Colon (tissue), 2 donors: ENCODE results near the gene PPP1R15B.

Experiments used
- FAIRE-seq: peaks from 2 replicates; lab custom pipeline; 2012; peaks lifted over from hg19 to GRCh38; lab: Jason Lieb, UNC
- donor health status: control.
- donor health status: control.

Gene PPP1R15B

DNA sequence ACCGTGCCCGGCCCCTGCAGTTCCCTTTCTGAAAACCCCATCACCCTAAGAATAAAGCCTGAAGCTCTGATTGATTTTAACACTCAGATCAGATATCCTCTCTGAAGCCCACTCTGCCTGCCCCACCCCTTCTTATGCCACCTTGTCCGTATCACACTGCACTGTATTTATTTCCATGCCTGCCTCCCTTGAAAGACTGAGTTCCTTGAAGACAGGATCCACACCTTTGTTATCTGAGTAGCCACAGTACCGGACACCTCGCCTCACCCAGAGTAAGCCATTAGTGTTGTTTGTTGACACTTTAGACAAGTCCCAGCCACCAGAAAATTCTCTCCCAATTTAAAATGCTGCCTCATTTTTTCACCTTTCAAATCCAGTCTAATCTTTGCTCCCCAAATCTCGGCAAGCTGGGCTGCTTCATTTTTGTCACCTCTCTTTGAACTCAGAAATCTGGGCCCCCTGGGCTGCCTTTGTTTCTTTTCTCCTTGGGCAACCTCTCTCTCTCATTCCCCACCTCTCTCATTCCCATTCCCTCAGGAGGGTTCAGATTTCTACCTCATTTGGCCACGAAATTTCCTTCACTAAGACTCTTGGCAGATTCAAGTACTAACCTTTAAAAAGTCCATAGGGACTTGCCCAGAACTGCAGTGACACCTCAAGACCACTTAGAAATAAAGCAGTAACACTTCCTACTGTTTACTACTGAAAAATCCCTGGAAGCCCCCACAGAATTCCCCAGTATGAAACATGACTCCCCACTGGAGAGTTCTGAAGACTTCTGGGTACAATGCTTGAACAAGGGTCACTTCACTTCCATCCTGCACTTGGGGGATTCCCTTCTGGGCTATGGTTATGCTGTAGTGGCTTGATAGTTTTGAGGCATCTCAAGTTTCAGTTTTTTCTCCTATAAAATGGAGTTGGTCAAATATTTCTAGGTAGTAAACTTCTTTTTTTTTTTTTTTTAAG, 8.7 kb upstream of the PPP1R15B start:
- FAIRE-seq, result no peak

DNA sequence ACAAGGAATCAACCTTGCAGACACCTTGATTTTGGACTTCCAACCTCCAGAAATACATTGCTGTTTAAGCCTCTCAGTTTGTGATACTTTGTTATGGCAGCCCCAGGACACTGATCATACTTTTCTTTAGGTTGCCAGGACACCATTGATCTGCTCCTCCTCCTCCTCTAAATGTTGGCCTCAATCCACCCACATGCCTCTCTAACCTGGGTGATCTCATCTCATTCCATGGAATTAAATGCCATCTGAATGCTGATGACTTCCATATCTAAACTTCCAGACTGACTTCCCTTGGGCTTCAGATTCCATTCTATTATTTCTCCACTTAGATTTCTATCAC, 7.4 kb upstream of the PPP1R15B start:
- FAIRE-seq, result no peak

DNA sequence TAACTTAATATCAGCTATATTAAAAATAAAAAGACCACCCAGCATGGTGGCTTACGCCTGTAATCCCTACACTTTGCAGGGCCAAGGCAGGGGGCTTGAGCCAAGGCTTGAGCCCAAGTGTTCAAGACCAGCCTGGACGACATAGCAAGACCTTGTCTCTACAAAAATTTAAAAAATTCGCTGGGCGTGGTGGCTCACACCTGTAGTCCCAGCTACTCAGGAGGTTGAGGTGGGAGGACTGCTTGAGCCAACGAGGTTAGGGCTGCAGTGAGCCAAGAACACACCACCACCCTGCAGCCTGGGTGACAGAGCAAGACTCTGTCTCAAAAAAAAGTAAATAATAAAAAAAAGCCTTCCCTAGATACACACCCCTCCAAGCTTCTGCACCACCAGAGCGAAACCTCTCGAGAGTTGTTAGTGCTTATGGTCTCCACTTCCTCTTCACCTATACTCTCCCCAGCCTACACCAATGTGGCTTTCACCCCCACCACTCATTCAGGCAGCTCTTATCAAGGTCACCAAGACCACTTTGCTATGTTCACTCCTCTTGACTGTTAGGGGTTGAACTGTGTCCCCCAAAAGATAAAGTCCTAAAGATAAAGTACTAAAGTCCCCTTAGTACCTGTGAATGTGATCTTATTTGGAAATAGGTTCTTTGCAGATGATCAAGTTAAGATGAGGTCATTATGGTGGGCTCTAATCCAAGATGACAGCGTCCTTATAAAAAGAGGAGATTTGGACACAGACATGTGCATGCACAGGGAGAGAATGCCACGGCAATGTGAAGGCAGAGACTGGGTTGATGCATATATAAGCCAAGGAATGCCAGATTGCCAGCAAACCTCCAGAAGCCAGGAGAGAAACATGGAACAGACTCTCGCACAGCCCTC, 6.8 kb upstream of the PPP1R15B start:
- FAIRE-seq, result no peak

DNA sequence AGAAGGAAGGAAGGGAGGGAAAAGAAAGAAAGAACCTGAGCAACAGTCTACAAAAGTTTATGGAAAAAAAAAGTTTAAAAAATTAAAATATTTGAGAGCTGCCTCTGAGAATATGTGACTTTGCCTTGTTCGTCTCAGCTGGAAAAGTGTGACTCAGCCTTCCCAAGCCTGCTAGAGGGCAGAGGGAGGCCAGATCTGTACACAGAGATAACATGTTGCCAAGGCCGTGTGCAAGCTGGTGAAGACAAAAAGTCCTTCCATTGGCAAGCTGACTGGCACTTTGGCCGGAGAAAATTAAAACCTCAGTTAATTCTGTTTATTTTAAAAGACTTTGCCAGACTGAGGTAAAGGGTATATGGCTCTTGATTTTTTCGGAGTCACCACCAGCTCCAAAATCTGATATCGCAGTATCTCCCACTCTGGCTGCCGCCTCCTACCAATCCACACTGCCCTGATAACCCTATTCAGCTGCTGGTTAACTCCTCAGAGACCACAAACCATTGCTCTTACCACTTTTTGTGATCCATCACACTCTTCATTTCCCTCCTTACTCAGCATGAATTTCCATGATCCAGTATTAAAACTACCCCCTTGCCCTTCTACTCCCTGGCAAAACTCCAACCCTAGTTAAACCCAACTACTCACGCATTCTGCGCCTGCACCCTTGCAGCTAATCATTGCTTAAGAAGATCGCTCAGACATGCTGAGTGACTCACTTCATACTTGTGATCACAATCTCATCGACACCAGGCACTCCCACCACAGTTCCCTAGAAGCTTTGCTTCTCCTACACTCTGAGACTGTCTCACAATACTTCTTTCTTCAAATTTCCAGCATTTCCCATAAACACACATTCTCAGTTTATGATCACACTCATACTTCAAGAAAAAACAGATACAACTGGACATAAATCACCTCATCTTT, 5.7 kb upstream of the PPP1R15B start:
- no peak for FAIRE-seq

DNA sequence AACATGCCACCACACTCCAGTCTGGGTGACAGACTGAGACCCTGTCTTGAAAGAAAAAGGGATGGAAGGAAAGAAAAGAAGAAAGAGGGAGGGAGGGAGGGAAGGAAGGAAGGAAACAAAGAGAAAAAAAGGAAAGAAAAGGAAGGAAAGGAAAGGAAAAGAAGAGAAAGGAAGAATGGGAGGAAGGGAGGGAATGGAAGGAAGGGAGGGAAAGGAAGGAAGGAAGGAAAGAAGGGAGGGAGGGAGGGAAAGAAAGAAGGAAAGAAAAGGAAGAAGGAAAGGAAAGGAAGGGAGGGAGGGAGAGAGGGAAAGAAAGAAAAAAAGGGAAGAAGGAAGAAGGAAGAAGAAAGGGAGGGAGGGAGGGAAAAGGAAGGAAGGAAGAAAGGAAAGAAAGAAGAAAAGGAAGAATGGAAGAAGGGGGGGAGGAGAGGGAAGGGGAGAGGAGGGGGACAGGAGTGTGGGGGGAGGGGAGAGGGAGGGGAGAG, 5.0 kb upstream of the PPP1R15B start:
- FAIRE-seq, result no peak

DNA sequence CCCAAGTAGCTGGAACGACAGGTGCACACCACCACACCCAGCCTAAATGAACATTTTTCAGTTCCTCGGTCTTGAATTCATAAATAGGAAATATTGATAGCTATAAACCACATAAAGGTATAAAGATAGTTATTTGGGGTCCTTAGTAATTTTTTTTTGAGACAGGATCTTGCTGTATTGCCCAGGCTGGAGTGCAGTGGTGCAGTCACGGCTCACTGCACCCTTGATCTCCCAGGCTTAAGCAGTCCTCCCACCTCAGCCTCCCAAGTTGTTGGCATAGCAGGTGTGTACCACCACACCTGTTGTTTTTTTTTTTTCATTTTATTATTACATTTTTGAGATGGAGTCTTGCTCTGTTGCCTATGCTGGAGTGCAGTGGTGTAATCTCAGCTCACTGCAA, 3.7 kb upstream of the PPP1R15B start:
- FAIRE-seq, result no peak

DNA sequence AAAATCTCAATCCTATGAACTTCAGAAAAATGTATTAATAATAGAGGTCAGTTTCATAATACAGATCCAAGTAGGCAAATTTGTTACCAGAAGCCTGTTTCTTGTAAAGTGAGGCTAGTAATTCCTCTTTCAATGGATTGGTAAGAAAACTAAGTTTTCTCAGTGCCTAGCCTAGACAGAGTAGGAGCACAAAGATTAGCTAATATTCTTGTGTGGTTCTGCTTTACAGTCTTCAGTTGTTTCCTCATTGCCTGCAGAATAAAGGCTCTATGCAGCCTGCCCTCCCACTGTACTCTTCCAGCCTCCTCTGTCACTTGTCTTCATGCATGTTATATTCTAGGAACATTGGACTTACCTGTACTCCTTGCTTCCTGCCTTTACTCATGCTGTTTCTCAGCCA, 2.4 kb upstream of the PPP1R15B start:
- no peak for FAIRE-seq

DNA sequence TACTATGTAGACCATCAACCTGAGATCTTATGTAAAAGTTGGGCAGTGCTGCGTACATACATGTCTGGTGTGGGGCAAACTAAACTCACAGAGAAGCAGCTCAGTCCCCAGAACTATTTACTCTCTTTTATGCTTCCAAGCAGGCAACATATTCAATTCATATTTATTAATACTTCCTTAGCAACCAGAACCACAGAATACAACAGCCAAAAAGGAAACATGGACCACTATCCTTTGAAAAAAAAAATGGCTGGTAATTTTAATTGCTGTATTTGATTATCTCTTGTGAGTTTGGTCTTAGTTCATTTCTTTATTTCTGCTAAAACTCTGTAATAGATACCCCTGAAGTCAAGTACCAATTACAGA, 1.5 kb upstream of the PPP1R15B start:
- no peak for FAIRE-seq

DNA sequence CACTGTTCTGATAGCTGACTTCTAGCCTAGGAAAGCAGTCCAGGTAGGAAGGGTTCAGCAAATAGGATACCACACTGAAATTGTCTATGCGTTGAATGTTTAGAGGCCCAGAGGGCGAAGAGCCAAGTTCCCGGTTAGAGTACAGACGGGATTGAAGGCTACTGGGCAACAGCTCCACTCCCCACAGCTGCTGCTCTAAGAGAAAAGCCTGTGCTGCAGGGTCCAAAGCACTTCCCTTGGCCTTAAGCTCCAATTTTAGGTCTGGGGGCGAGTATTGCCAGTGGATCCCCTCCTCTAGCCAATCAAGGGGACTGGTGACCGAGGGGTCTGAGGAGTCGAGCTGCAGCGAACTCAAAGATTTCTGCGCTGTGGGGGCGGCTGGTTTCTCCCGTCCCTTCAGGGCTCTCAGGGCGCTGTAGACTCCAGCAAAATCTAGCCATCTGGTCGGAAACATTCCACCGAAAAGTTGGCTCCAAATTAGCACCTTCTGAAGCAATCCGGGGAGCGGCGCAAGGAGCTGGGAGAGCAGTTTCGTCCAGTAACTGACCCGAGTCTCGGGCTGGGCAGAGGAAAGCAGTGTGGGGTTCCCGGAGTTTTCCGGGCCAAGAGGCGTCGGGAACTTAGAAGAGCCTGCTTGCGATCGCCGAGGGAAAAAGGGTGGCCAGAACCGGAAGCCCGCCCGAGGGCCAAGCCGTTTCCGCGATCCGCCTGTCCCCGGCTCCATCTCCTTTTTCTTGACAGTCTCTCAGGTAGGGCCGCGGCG, 748 bp downstream of the PPP1R15B start:
- FAIRE-seq, result no peak

DNA sequence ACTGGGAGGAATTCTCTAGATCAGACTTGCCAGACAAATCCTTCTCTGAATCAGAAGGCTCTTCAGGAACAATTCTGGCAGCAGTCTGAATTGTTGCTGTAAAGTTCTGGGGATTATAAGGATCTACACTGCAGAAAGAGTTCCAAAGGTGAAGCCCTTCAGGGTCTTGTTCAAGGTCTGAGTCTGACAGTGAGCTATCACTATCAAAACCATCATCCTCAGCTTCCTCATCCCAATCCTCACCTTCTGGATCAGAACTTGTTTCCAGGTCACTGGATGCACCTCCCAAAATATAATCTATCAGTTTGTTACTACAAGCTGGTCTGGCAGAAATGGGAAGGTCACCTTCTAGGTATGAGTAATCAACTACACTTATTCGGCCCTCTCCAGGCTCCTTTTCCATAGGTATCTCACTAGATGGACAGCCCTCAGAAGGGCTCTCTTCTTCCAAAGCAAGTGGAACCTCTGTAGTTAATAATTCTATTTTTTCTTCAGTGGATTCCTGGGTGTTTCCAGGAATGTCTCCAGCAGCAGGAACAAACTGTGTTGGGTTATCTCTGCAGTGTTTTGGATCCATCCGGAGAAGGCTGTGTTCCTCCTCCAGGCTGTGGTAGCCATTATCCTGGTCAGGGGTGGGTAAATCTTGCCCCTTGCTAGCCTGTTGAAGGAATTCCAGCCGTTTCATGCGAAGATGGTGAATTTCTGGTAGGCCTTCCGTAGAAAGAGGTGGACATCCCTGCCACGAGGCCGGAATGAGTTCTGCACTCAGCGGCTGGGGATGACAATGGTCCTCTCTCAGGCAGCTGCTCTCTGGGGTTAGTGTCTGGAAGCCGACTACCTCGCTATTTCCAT, 1.6 kb downstream of the PPP1R15B start:
- FAIRE-seq, result no peak

DNA sequence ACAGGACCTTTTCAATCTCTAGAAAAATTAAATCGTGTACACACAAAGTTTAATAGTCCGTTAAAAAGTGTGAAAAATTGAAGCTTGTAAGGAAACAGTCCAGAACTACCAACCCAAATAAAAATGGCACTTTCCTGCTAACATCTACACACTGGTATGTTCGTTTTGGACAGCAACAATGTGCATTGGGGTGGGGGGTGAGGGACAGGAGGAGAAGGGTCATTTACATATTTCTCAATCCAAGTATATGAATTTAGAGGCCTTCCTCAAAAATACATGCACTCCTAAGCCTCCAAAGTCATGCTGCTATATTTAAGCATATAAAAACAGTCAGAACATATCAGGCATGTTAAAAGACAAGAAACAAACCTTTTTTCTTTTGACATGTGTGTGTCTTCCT, 2.5 kb downstream of the PPP1R15B start:
- no peak for FAIRE-seq

DNA sequence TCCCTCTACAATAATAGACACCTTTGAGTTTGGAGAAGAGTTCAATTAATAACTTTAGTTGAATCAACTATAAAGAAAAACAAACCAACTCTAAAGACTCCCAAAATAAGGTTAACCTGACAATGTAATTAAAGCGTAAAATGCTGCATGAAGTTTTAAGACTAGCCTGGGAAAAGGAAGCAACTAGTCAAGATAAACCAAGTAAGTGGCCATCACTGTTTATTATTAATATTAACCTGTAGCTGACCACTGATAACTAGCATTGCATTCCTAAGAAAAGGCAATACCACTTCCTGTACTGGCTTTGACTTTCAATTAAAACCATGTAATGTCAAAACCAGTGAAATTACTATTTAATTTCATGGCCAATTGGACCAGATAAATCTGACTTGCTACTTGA, 3.0 kb downstream of the PPP1R15B start:
- FAIRE-seq, result no peak

DNA sequence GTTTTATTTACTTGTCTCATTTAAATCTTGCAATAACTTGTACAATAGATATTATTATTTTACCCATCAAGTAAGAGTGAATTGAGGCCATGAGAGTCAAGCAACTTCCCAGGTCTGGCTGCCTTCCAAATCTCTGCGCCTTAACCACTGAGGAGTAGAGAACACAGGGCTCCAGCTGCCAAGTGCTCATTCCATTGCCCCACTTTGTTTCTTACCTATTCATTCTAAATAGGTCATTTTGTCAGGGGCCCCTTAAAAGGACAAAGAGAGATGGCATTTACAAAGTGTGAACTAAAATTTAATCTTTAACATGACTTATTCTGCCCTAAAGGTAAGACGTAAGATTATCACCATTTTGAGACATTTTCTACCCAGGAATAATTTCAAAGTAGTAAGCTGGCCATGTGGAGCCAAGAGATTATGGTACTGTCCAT, 3.5 kb downstream of the PPP1R15B start:
- no peak for FAIRE-seq

DNA sequence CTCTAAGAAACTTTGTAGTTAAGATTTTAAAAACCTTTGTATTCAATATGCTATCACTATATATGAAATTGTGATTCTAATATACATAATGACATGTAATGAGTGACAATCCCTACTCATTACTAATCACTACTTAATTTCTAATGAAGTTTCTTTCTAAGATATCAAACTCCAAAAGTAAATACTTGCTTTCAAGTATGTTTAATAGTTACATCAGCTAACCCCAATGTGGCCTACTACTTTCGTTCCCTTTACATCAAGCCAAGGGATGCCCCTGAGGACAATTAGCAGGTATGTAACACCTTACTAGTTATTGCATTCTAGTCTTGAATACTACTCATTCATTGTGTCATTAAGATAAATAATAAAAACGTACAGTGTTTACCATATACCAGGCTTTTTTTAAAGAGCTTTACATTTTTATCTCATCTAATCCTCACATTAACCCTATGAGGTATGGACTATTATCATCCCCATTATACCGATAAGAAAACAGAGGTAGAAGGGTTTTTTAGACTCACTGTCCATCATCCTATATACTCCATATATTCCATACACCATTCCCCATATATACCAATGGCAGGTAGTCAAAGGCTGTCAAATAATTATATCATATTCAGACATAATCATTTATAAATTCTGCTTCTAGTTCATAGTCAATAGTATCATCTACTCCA, 4.2 kb downstream of the PPP1R15B start:
- no peak for FAIRE-seq

DNA sequence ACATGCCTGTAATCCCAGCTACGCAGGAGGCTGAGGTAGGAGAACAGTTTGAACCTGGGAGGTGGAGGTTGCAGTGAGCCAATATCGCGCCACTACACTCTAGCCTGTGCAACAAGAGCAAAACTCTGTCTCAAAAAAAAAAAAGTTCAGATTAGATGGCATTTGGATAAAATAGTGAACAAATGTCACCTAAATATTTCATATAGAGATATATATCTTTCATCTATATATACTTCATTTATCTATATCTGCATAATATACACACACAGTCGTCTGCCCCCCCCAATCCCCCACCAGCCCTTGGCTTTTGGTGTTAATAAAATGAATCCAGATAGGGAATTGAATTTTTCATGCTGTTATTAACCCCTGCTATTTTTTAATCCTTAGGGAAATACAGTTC, 5.0 kb downstream of the PPP1R15B start:
- no peak for FAIRE-seq

DNA sequence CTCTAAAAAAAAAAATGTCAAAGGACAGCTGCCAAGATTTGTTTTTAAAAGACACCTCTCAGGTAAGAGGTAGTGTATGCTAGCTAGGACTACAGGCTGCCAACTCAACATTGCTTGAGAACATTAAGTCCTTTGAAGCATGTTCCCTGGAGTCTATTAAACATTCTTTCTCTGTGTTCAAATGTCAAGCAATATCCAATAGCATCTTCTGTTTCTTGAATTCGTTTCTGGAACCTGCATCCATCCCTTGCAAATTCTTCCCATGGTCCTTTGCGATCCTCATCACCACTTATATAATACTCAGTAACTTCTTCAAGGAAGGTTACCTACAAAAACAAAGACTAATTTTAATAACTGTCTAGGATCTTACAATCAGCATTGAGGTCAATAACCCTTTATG, 5.6 kb downstream of the PPP1R15B start:
- no peak for FAIRE-seq

DNA sequence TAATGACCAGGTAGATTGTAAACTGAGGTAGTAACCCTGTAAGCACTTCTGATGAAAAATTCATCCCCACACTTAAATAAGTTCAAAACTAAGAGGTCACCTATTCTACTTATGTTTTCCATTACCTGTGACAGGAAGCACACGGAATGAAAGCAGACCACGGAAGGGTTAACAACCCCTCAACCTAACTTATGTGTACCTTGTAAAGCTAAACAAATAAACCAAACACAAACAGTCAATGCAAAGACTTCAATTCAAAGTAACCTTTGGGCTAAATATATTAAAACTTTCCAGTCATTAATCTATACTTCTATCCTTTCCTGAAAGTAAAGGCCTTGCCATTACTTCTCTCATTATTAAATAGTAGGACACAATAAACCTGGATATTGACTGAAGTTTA, 7.0 kb downstream of the PPP1R15B start:
- FAIRE-seq, result no peak

DNA sequence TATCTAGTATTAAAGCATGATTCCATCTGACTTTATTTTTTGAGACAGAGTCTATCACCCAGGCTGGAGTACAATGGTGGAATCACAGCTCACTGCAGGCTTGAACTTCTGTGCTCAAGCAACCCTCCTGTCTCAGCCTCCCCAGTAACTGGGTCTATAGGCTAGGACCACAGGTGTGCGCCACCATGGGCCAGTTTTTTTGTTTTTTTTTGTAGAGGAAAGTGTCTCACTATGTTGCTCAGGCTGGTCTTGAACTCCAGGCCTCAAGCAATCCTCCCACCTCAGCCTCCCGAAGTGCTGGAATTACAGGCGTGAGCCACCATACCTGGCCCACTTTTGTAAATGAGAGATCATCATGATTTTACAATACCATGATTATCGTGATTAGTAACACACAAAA, 9.2 kb downstream of the PPP1R15B start:
- FAIRE-seq, result no peak

DNA sequence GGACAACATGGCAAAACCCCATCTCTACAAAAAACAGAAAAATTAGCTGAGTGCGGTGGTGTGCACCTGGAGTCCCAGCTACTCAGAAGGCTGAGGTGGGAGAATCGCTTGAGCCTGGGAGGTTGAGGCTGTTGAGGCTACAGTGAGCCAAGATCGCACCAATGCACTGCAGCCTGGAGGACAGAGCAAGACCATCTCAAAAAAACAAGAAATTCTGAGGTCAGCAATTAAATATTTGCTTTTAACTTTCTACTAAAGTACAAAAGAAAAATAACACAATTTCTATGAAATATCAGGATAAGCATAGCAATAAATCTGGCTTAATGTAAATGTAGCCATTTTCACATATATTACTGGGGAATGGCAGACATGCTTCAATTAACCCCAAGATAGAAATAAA, 9.9 kb downstream of the PPP1R15B start:
- FAIRE-seq, result no peak
